Liver (tissue), 2 donors: ENCODE measurements around the gene KIF5A.

Source experiments
- EGR1 ChIP-seq, 2 donors: IDR thresholded peaks; 2 replicates each; pipeline ENCODE4 v1.6.1; 2016 to 2018; ENCODE audit warnings: antibody characterized with exemption in 2 of 2, low read depth in 2 of 2
- YY1 ChIP-seq: IDR thresholded peaks from 2 replicates; pipeline ENCODE4 v1.6.1; 2016; ENCODE audit warnings: antibody characterized with exemption, mild to moderate bottlenecking
- TF ChIP-seq, protein P1 (sequence below): IDR thresholded peaks from 2 replicates; pipeline ENCODE4 v1.6.1; 2016; ENCODE audit warnings: antibody characterized with exemption
- donor health status: healthy.

DNA sequence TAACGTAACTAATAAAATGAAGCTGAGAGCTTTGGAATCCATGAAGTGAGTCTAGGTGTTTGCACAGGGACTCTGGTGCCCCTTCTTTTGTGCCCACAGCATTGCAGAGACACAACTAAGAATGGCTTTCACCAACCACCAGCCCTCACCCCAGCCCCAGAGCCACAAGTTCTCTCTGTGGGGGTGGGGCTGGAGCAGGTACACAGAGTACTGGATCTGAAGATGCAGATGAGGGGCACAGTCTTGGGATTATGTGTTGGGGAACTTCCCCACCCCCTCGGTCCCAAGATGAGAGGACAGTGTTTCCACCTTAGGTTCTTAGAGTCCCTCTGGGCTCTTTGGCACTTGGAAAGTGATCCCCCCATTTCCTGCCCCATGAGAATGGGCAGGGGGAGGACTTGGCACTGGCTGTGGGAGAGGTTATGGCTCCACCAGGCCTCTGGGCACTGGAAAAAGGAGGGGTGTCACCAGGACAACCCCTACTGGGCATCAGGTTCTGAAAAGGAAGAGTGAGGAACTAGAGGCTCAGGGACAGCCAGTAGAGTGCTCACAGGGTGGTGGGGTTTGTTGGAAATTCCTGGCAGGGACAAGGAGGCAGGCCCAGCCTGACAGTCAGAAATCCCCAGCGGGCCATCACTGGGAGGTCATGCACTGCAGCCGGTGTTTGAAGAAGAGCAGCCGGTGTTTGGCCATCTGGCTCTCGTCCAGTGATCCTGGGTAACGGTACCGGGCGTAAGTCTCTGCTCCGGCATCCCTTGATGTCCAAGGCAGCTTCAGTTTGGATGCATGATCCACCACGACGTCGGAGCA is 76.5 kb downstream of the KIF5A start:
- TF ChIP-seq, protein P1, sequence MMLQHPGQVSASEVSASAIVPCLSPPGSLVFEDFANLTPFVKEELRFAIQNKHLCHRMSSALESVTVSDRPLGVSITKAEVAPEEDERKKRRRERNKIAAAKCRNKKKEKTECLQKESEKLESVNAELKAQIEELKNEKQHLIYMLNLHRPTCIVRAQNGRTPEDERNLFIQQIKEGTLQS: no peak
- TF ChIP-seq YY1 (no peak), EGR1 (IDR thresholded peaks at IDR 0.05; ENCODE audit: low read depth in 2 of 2) (no peak)
